Hematopoietic multipotent progenitor cell treated with erythropoietin and hydrocortisone succinate and interleukin-3 and kit ligand, for 8 days (in vitro differentiated cells): ENCODE results near the gene SAFB.
"Not testable (repeated sequence)": the region's sequence is repeated elsewhere in the genome, so short reads cannot be mapped to it uniquely, and the experiment has no call there.

Experiments
- DNase-seq: peaks from one replicate; pipeline ENCODE4 v3.0.0-alpha.2; 2015

SAFB gene

GRCh38 chr19:5700455-5701092, 77.7 kb downstream of the SAFB start:
- DNase-seq, result no peak

- not testable (repeated sequence) for DNase-seq
These were observed 79.1 kb downstream of the SAFB start for GRCh38 chr19:5702053-5702410.

- no peak for DNase-seq
These were observed 81.2 kb downstream of the SAFB start for GRCh38 chr19:5703819-5704818.

GRCh38 chr19:5705552-5705951, 82.7 kb downstream of the SAFB start:
- no peak for DNase-seq

GRCh38 chr19:5706876-5707573, 84.1 kb downstream of the SAFB start:
- DNase-seq, result no peak

GRCh38 chr19:5707576-5708575, 85.0 kb downstream of the SAFB start:
- no peak for DNase-seq

- no peak for DNase-seq
These were observed 88.1 kb downstream of the SAFB start for GRCh38 chr19:5711025-5711424.

GRCh38 chr19:5711713-5712161, 88.9 kb downstream of the SAFB start:
- no peak for DNase-seq

- DNase-seq, result no peak
These were observed 90.3 kb downstream of the SAFB start for GRCh38 chr19:5713228-5713627.

- DNase-seq, result no peak
These were observed 91.9 kb downstream of the SAFB start for GRCh38 chr19:5714816-5715215.

- no peak for DNase-seq
These were observed 94.5 kb downstream of the SAFB start for GRCh38 chr19:5717215-5717935.
